Duodenal mucosa (tissue), 2 donors: Measurements from ENCODE around the gene LZTS3.
A peak's percentile ranks its signal among the peaks of the same experiment; 100 is the strongest.
"Not testable (repeated sequence)": the region's sequence is repeated elsewhere in the genome, so short reads cannot be mapped to it uniquely, and the experiment has no call there.

Experiments used
- H3K27ac ChIP-seq: one replicate; pipeline ENCODE4 v1.7.0; 2013; ENCODE audit warnings: low read depth, low read length
- H3K27me3 ChIP-seq, 2 donors: one replicate each; pipeline ENCODE4 v1.7.0; 2013; ENCODE audit warnings: low read length in 2 of 2, control low read depth in 1 of 2; ENCODE audit not compliant: insufficient read depth in 2 of 2, control insufficient read depth in 1 of 2
- H3K36me3 ChIP-seq, 2 donors: one replicate each; pipeline ENCODE4 v1.7.0; 2013; ENCODE audit warnings: low read length in 2 of 2, control low read depth in 1 of 2; ENCODE audit not compliant: insufficient read depth in 2 of 2, control insufficient read depth in 1 of 2
- H3K4me1 ChIP-seq, 2 donors: one replicate each; pipeline ENCODE4 v1.7.0; 2013; ENCODE audit warnings: low read length in 2 of 2, control low read depth in 1 of 2; ENCODE audit not compliant: insufficient read depth in 2 of 2, control insufficient read depth in 1 of 2
- H3K4me3 ChIP-seq, 2 donors: one replicate each; pipeline ENCODE4 v1.7.0; 2013; ENCODE audit warnings: low read length in 2 of 2, low read depth in 1 of 2
- H3K9ac ChIP-seq, 2 donors: one replicate each; pipeline ENCODE4 v1.7.0; 2013; ENCODE audit warnings: low read length in 2 of 2, low read depth in 1 of 2
- H3K9me3 ChIP-seq, 2 donors: one replicate each; pipeline ENCODE4 v1.7.0; 2013; ENCODE audit warnings: low read length in 2 of 2, control low read depth in 1 of 2; ENCODE audit not compliant: control insufficient read depth in 1 of 2

LZTS3 gene

GRCh38 chr20:3172933-3173609, at the start of gene LZTS3:
Gene LZTS3, minus strand, starts transcription at chr20:3173549. Its CDS starts 6,386 bp downstream, at chr20:3167163.
- Histone ChIP-seq H3K27ac (peak within 1 kb of the TSS; percentile 50), H3K9me3 (no peaks in the 10 kb centered on the region), H3K4me3 (peak within 1 kb of the TSS; percentile 87 to 94), H3K4me1 (peaks cover 23 to 30% of the 10 kb centered on the region in 2 donors), H3K9ac (peak within 1 kb of the TSS; percentile 64 to 80), H3K36me3 (no peaks in the 10 kb centered on the region), H3K27me3 (peaks cover 0 to 14% of the 10 kb centered on the region in 2 donors)

- Histone ChIP-seq H3K9ac (no peak overlapping the region), H3K27me3 (no peaks in the 10 kb centered on the region), H3K4me3 (no peak overlapping the region), H3K27ac (no peak overlapping the region), H3K36me3 (peaks cover 5 to 36% of the 10 kb centered on the region in 2 donors), H3K4me1 (peaks cover 8 to 14% of the 10 kb centered on the region in 2 donors), H3K9me3 (no peaks in the 10 kb centered on the region)
These were observed 48.3 kb upstream of the LZTS3 start for GRCh38 chr20:3221398-3222226.

GRCh38 chr20:3218307-3218988, 45.1 kb upstream of the LZTS3 start:
- Histone ChIP-seq H3K27me3 (no peaks in the 10 kb centered on the region), H3K27ac (no peak overlapping the region), H3K36me3 (peaks cover 5 to 51% of the 10 kb centered on the region in 2 donors), H3K4me3 (no peak overlapping the region), H3K9me3 (no peaks in the 10 kb centered on the region), H3K9ac (no peak overlapping the region), H3K4me1 (peaks cover 0 to 7% of the 10 kb centered on the region in 2 donors)

- H3K27ac ChIP-seq, H3K27me3 ChIP-seq, H3K9me3 ChIP-seq, H3K9ac ChIP-seq, H3K4me3 ChIP-seq: not testable (repeated sequence)
- peaks cover 0 to 34% of the 10 kb centered on the region in 2 donors for H3K36me3 ChIP-seq
- peaks cover 1 to 10% of the 10 kb centered on the region in 2 donors for H3K4me1 ChIP-seq
These were observed 42.1 kb upstream of the LZTS3 start for GRCh38 chr20:3215359-3215917.

- no peak overlapping the region for H3K27ac ChIP-seq
- H3K9me3 ChIP-seq, result no peaks in the 10 kb centered on the region
- H3K4me3 ChIP-seq, result no peak overlapping the region
- H3K36me3 ChIP-seq, result peaks cover 0 to 34% of the 10 kb centered on the region in 2 donors
- no peaks in the 10 kb centered on the region for H3K27me3 ChIP-seq
- H3K9ac ChIP-seq, result no peak overlapping the region
- peaks cover 7 to 18% of the 10 kb centered on the region in 2 donors for H3K4me1 ChIP-seq
These were observed 39.9 kb upstream of the LZTS3 start for GRCh38 chr20:3213226-3213625.

GRCh38 chr20:3210346-3210745, 37.0 kb upstream of the LZTS3 start:
- Histone ChIP-seq H3K9me3 (no peaks in the 10 kb centered on the region), H3K9ac (peak overlapping the region; percentile 79 to 85), H3K4me1 (peaks cover 7 to 17% of the 10 kb centered on the region in 2 donors), H3K27me3 (no peaks in the 10 kb centered on the region), H3K27ac (no peak overlapping the region), H3K4me3 (peak overlapping the region; percentile 91 to 94), H3K36me3 (peaks cover 0 to 22% of the 10 kb centered on the region in 2 donors)

- peak overlapping the region; percentile 79 to 85 for H3K9ac ChIP-seq
- no peak overlapping the region for H3K27ac ChIP-seq
- peak overlapping the region; percentile 91 to 94 for H3K4me3 ChIP-seq
- H3K27me3 ChIP-seq, result no peaks in the 10 kb centered on the region
- H3K36me3 ChIP-seq, result peaks cover 0 to 18% of the 10 kb centered on the region in 2 donors
- H3K4me1 ChIP-seq, result peaks cover 7 to 17% of the 10 kb centered on the region in 2 donors
- H3K9me3 ChIP-seq, result no peaks in the 10 kb centered on the region
These were observed 36.6 kb upstream of the LZTS3 start for GRCh38 chr20:3209946-3210317.

GRCh38 chr20:3209257-3209945, 36.1 kb upstream of the LZTS3 start, which contains the start of gene ITPA:
Gene ITPA, plus strand, starts transcription at chr20:3209498. Its CDS starts 54 bp downstream, at chr20:3209552.
- Histone ChIP-seq H3K27ac (peak within 1 kb of the TSS; percentile 64), H3K4me1 (peaks cover 7 to 17% of the 10 kb centered on the region in 2 donors), H3K4me3 (peak within 1 kb of the TSS; percentile 91 to 94), H3K36me3 (peaks cover 0 to 16% of the 10 kb centered on the region in 2 donors), H3K27me3 (no peaks in the 10 kb centered on the region), H3K9ac (peak within 1 kb of the TSS; percentile 79 to 85), H3K9me3 (no peaks in the 10 kb centered on the region)

- no peaks in the 10 kb centered on the region for H3K27me3 ChIP-seq
- H3K36me3 ChIP-seq, result peaks cover 0 to 11% of the 10 kb centered on the region in 2 donors
- H3K4me1 ChIP-seq, result peaks cover 7 to 17% of the 10 kb centered on the region in 2 donors
- peak overlapping the region; percentile 91 to 94 for H3K4me3 ChIP-seq
- no peak overlapping the region for H3K27ac ChIP-seq
- peak overlapping the region; percentile 79 to 85 for H3K9ac ChIP-seq
- no peaks in the 10 kb centered on the region for H3K9me3 ChIP-seq
These were observed 35.5 kb upstream of the LZTS3 start for GRCh38 chr20:3208786-3209256.
